Measurements from ENCODE around the gene CSPG4. TPM values are rescaled to one million over a fixed set of nuclear protein-coding genes. Genes with fewer than 3 reads are reported as not detected.

CSPG4 gene
- total and polyA plus RNA-seq, 2 of the 8 experiments (the other 6 are each of a cell fraction or from before 2014, with no cell fraction given): 1.4 to 3.0 TPM

- no peak overlapping the region for H2BK5ac ChIP-seq (ENCODE audit: low read depth, low read length)
- no peak overlapping the region for H2AK5ac ChIP-seq (ENCODE audit: low read depth, low read length)
- peak overlapping the region; percentile 73 for H2AFZ ChIP-seq (ENCODE audit: low read length)
- H3K4me2 ChIP-seq (ENCODE audit: insufficient read depth in 1 of 2, low read depth in 2 of 2, low read length in 2 of 2): no peak overlapping the region
- H3K79me2 ChIP-seq (ENCODE audit: control insufficient read depth in 1 of 2, insufficient read depth in 2 of 2, low read length in 2 of 2): no peaks in the 10 kb centered on the region
- H3K9me3 ChIP-seq (ENCODE audit: insufficient read depth in 2 of 2, low read depth in 1 of 2, low read length in 1 of 2): peaks cover 0 to 4% of the 10 kb centered on the region in 2 experiments; a peak in 1 of 4 replicates
- H4K91ac ChIP-seq (replicated peaks; ENCODE audit: insufficient read length, low read length): no peak overlapping the region
- no peak overlapping the region for H3K4ac ChIP-seq (replicated peaks; ENCODE audit: insufficient read length, low read depth, low read length)
- no peaks in the 10 kb centered on the region for H3K23me2 ChIP-seq (ENCODE audit: low read depth, low read length)
- H3K79me1 ChIP-seq (ENCODE audit: low read depth, low read length): no peaks in the 10 kb centered on the region
- ChIA-PET CTCF (ENCODE audit: partially characterized antibody) (interaction anchor here (0.8 to 1.7 kb wide), 4 partner anchors 16 to 70 kb away, joined by 3 read pairs; no protein-coding TSS in a partner anchor), POLR2A (ENCODE audit: partially characterized antibody) (interaction anchor here (2.1 kb wide), 1 partner anchor 97 kb away, joined by 4 read pairs; the partner anchor contains the start of gene UBE2Q2)
- FAIRE-seq: no peak
- H3K4me3 ChIP-seq (ENCODE audit: extremely low read depth in 1 of 4, insufficient read depth in 2 of 4, low read depth in 3 of 4, low read length in 4 of 4): no peak overlapping the region
- no peak overlapping the region for H3K9ac ChIP-seq (replicated peaks in 1 of 4; ENCODE audit: extremely low read depth in 1 of 4, low read depth in 3 of 4, low read length in 3 of 4)
- H4K20me1 ChIP-seq (replicated peaks in 1 of 2; ENCODE audit: control insufficient read depth in 1 of 2, insufficient read depth in 2 of 2, low read length in 2 of 2): no peaks in the 10 kb centered on the region
- no peak overlapping the region for H4K5ac ChIP-seq (ENCODE audit: insufficient read length, low read depth, low read length)
- H3K36me3 ChIP-seq (ENCODE audit: control insufficient read depth in 2 of 4, insufficient read depth in 4 of 4, low read length in 3 of 4): no peaks in the 10 kb centered on the region
- TF ChIP-seq GABPA (IDR thresholded peaks at IDR 0.05; ENCODE audit: borderline replicate concordance, insufficient read depth, low read length): no peak
- no peak for TF ChIP-seq HDAC2 (IDR thresholded peaks at IDR 0.05; ENCODE audit: borderline replicate concordance in 1 of 2, low read depth in 2 of 2, low read length in 2 of 2)
- no peak for TF ChIP-seq MAFK (IDR thresholded peaks at IDR 0.05; ENCODE audit: low read depth, low read length)
- TF ChIP-seq EP300 (IDR thresholded peaks at IDR 0.05; ENCODE audit: borderline replicate concordance in 1 of 2, low read depth in 2 of 2, low read length in 2 of 2): no peak
- H3K27ac ChIP-seq (ENCODE audit: low read depth, low read length): no peak overlapping the region
- no peak overlapping the region for H4K8ac ChIP-seq (ENCODE audit: extremely low read depth, insufficient read depth, low read length)
- 95% methylated on average over 1 of the region's 1 CpG; no CpG with 5 or more reads in 1 of the 2 experiments for WGBS, 2 experiments (ENCODE audit: extremely low coverage in 1 of 2, insufficient coverage in 1 of 2, insufficient read length in 1 of 2, insufficient replicate concordance in 2 of 2, low coverage in 1 of 2, low lambda C conversion rate in 2 of 2, missing lambda C conversion rate in 1 of 2)
- H3K27me3 ChIP-seq (replicated peaks in 1 of 4; ENCODE audit: control insufficient read depth in 3 of 4, extremely low read depth in 1 of 4, insufficient read depth in 3 of 4, low read length in 3 of 4): peaks cover 0 to 3% (median 0%) of the 10 kb centered on the region in 4 experiments; a peak in 1 of 7 replicates
- no peak overlapping the region for H2BK12ac ChIP-seq (ENCODE audit: low read depth, low read length)
- H2BK15ac ChIP-seq (ENCODE audit: low read length): no peak overlapping the region
- no peak overlapping the region for H2BK20ac ChIP-seq (ENCODE audit: low read length)
- no peak overlapping the region for H3K56ac ChIP-seq (replicated peaks; ENCODE audit: insufficient read length, low read depth, low read length)
- no peak for DNase-seq (ENCODE audit: low read depth in 1 of 2, low spot score in 2 of 2)
- H3K4me1 ChIP-seq (replicated peaks in 1 of 4; ENCODE audit: control insufficient read depth in 3 of 4, insufficient read depth in 4 of 4, low read length in 3 of 4): no peaks in the 10 kb centered on the region
- no peak overlapping the region for H3K18ac ChIP-seq (ENCODE audit: extremely low read depth, low read length)
- H3K23ac ChIP-seq (ENCODE audit: insufficient read length): no peak overlapping the region
- no peak overlapping the region for H3K14ac ChIP-seq (ENCODE audit: insufficient read length)
- no peak overlapping the region for H2BK120ac ChIP-seq (replicated peaks; ENCODE audit: low read depth, low read length)
These were observed 32.7 kb upstream of the CSPG4 start for GRCh38 chr15:75745305-75745704.

All from H1 (cell line).